Measurements from ENCODE around the gene CYP27C1.

The CYP27C1 gene

DNA sequence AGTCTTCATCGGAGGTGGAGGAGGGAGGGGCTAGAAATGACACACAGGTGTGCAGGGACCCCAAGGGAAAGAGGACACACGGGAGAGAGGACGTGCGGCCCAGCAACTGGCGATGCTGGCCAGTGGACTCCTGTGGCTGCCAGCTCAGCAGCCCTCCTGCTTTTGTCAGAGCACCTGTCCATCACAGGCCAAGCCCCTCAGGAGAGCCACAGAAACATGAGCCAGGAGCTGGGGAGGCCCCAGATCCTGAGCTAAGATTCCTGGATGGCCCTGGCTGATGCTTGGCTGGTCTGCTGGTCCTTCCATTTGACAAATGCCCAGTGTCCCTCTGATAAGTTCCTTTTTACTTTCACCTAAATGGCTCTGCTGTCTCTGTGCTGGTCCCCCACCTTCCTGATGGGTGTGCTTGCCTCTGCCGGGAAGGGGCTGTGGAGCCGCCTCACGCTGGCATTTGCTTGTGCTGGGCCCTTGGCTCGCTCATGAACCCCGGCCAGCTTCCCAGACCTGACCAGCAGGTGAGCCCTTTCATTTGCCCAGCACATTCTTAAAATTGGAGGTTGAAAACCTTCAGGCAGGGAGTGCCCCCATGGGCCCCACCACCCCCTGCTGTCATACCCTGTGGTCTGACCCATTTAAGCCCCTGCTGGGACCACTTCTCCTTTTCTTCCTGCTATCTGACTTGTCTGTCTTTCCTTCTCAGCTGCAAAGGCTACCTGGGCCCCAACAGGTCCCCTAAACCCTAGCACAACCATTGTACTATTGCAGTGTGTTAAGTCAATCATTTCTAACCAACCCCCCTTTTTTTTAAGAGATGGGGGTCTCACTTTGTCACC lies 37.3 kb downstream of the CYP27C1 start:
- TF ChIP-seq, protein P1, sequence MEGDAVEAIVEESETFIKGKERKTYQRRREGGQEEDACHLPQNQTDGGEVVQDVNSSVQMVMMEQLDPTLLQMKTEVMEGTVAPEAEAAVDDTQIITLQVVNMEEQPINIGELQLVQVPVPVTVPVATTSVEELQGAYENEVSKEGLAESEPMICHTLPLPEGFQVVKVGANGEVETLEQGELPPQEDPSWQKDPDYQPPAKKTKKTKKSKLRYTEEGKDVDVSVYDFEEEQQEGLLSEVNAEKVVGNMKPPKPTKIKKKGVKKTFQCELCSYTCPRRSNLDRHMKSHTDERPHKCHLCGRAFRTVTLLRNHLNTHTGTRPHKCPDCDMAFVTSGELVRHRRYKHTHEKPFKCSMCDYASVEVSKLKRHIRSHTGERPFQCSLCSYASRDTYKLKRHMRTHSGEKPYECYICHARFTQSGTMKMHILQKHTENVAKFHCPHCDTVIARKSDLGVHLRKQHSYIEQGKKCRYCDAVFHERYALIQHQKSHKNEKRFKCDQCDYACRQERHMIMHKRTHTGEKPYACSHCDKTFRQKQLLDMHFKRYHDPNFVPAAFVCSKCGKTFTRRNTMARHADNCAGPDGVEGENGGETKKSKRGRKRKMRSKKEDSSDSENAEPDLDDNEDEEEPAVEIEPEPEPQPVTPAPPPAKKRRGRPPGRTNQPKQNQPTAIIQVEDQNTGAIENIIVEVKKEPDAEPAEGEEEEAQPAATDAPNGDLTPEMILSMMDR (IDR thresholded peaks at IDR 0.05; ENCODE audit: insufficient read depth, low read depth, low read length, missing control alignments): no peak
- DNase-seq (ENCODE audit: low read depth): no peak
- H3K4me3 ChIP-seq (ENCODE audit: low read depth, low read length): no peak overlapping the region

DNA sequence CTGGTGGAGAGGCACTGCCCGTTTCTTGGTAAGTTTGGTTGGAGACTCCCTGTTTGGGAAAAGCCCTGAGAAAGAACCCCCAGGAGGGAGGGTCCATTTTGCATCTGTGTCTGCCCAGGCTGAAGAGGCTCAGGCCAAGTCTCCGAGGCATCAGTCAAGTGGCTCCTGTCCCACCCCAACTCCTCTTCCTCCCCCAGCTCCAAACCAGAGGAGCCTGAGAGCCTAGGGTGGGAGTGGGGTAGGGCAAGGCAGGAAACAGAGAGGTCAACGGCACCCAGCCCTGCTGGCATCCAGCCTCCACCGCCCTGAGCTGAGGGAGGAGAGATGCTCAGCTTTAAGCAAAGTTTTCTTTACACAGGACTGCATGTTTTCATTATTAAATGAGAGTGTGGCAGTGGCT lies 38.2 kb downstream of the CYP27C1 start:
- H3K4me3 ChIP-seq (ENCODE audit: low read depth, low read length): no peak overlapping the region
- no peak for DNase-seq (ENCODE audit: low read depth)
- TF ChIP-seq, protein P1 (IDR thresholded peaks at IDR 0.05; ENCODE audit: insufficient read depth, low read depth, low read length, missing control alignments): no peak

DNA sequence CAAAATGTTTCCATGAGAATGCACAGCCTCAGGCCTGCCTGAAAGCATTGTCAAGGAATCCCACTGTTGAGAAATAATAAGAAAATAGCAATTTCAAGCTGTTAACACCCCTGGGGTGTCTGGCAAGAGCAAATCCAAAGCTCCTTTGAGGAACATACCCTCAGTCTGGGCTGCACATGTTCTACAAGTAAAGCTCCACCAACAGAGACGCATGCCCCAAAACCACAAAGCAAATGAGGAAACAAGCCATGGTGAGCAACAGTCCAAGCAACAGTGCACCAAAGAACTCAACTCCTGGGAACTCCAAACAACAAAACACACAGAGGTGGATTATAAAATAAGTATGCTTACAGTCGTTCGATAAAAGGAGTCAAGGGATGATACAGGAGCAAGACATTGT lies 40.3 kb downstream of the CYP27C1 start:
- no peak for DNase-seq (ENCODE audit: low read depth)
- TF ChIP-seq, protein P1 (IDR thresholded peaks at IDR 0.05; ENCODE audit: insufficient read depth, low read depth, low read length, missing control alignments): no peak
- no peak overlapping the region for H3K4me3 ChIP-seq (ENCODE audit: low read depth, low read length)

DNA sequence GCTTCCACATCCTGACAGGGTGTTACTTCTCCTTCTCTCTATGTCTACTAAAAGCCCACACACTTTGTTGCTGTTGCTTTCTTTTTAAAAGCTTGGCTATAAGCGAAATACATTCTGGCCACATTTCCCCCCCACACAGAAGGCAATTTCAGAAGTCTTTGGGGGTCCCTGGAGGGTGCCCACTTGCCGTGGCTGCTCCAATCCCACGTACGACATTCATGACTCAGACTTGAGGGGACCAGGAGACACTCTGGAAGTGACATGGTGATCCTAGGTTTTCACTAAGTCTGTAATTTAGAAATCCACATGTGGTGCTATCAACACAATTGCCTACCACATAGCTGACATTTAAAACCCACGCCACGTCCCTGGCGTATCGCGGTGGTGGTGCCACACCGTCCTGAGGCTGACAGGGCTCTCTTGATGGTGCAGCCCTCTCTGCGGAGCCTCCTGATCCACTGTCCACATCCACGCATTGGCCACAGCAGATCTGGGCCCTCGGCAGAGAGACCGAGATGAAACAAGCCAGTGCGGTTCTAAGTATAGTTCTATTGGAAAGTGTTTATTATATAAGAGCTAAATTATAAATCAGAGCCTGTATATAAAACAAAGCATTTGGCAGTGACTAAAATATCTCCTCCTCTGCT lies 42.4 kb downstream of the CYP27C1 start:
- DNase-seq (ENCODE audit: low read depth): no peak
- no peak overlapping the region for H3K4me3 ChIP-seq (ENCODE audit: low read depth, low read length)
- TF ChIP-seq, protein P1 (IDR thresholded peaks at IDR 0.05; ENCODE audit: insufficient read depth, low read depth, low read length, missing control alignments): no peak

DNA sequence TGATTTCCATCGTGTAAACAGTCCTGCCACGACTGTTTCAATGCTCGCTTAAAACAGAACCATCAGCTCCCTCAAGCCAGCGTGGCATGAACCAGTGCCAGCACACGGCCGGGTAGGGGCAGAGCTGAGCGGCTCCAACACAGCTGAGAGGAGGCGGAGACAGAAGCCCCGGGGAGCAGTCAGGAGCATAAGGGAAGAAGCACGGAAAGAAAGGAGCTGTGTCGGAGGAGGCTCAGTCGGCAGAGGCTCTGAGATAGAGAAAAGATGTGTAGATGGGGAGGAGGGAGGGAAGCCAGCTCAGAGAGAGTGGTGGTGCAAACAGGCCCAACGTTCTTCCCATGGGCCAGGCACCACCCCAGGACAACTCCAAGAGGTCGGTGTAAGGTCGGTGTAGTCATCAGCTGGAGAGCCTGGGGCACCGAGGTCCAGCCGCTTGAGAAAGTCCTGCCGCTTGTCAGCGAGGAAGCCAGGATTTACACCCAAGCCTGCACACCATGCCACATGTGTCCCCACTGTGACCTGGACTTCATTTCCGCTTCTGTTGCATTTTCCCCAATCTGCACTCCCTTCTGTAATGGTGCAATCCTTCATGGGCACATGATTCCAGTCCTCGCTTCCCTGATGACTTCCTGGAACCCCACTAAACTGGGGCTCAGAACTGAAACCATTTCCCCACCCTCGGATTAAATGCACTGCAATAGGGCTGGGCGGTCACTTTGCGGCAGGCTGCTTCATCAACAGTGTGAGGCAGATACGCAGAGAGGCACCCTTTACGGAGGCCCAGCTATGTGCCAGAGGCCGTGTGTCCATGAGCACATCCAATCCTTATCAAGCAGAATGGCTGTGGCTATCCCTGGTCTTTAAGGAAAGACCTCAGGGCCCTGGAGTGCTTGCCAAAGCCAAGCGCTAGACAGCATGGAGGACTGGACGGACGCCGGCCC lies 43.5 kb downstream of the CYP27C1 start:
- no peak for DNase-seq (ENCODE audit: low read depth)
- TF ChIP-seq, protein P1 (IDR thresholded peaks at IDR 0.05; ENCODE audit: insufficient read depth, low read depth, low read length, missing control alignments): no peak

DNA sequence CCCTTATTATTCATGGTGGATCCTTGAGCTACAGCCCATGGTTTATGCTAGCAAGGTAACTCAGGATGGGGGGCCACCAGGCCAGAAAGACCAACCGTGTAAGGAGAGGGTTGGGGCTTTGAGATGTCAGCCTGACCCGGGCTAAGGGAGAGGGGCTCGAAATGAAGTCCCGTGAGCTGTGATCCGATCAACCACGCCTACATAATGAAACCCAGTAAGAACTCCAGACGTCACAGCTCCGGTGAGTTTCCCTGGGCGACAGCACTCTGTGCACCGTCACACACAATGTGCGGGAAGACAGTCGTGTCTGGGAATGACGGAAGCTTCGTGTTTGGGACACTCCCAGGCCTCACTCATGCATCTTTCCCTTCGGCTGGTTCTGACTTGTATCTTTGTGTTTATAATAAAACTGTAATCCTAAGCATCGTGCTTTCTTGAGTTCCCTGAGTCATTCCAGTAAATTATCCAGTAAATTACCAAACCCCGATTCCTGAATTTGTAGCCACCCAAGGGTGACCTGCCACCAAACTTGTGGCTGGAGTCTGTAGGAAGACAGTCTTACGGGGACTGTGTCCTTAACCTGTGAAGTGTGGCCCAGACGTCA lies 44.2 kb downstream of the CYP27C1 start:
- no peak for DNase-seq (ENCODE audit: low read depth)
- H3K4me3 ChIP-seq (ENCODE audit: low read depth, low read length): no peak overlapping the region
- TF ChIP-seq, protein P1 (IDR thresholded peaks at IDR 0.05; ENCODE audit: insufficient read depth, low read depth, low read length, missing control alignments): no peak

More for the DNA sequence above, 43.5 kb downstream of the CYP27C1 start:
- H3K4me3 ChIP-seq (ENCODE audit: low read depth, low read length): no peak overlapping the region
